Colonic mucosa (tissue), 4 donors: Measurements from ENCODE around the gene SCO1. TPM values are rescaled to one million over a fixed set of nuclear protein-coding genes. Genes with fewer than 3 reads are reported as not detected.

ENCODE experiments used
- DNase-seq: peaks from one replicate; pipeline ENCODE4 v3.0.0-alpha.2; 2020
- H3K27ac ChIP-seq: fragments of 200-600 bp; one replicate; pipeline ENCODE4 v1.8.0; 2021
- H3K27me3 ChIP-seq: fragments of 200-600 bp; one replicate; pipeline ENCODE4 v1.8.0; 2021
- H3K36me3 ChIP-seq: fragments of 200-600 bp; one replicate; pipeline ENCODE4 v1.8.0; 2021
- H3K4me1 ChIP-seq: fragments of 200-600 bp; one replicate; pipeline ENCODE4 v1.8.0; 2021; ENCODE audit warnings: mild to moderate bottlenecking
- H3K4me3 ChIP-seq: fragments of 200-600 bp; one replicate; pipeline ENCODE4 v1.8.0; 2021
- H3K9ac ChIP-seq, 2 donors: one replicate each; pipeline ENCODE4 v1.7.0; 2013; ENCODE audit warnings: control low read depth in 2 of 2, low read depth in 2 of 2, low read length in 2 of 2
- H3K9me3 ChIP-seq: fragments of 200-600 bp; one replicate; pipeline ENCODE4 v1.8.0; 2021
- CTCF ChIP-seq: fragments of 200-600 bp; IDR thresholded peaks from one replicate; pipeline ENCODE4 v1.8.0; 2022; ENCODE audit warnings: antibody characterized with exemption, mild to moderate bottlenecking
- intact Hi-C: fragments of 100-400 bp; cut with DNase I; formaldehyde crosslinking; loops from one replicate; pipeline ENCODE4 v1.14.1; 2022
- total RNA-seq, 2 donors: library from RNA; stranded (reverse); fragmentation: NEBNext Ultra II Directional in 1 of 2; extraction: Animal tissue kit (Norgen Biotek cat#: 25700) in 1 of 2; gene quantifications; one replicate each; pipeline ENCODE4 v1.2.1, GENCODE V29; 2021
- donor health status: healthy.
- donor health status: DM: no; HTN: no; CAD: no.
- donor health status: DM: no; HTN: no; CAD: no.

Gene SCO1
- 10 to 100 TPM; 41.8 to 54.7 TPM for total RNA-seq

GRCh38 chr17:10697092-10698081 is at the start of gene SCO1, which contains the start of gene ADPRM:
TSS of gene SCO1 (minus strand) at chr17:10697533. CDS start at chr17:10697507, 26 bp downstream.
TSS of gene ADPRM (plus strand) at chr17:10697594. CDS start at chr17:10704927, 7,333 bp downstream.
- Histone ChIP-seq H3K4me1 (peaks cover 9% of the 10 kb centered on the region), H3K9me3 (no peaks in the 10 kb centered on the region)
- intact Hi-C loops = no loop called here

GRCh38 chr17:10745231-10745630 is 47.9 kb upstream of the SCO1 start:
- no peaks in the 10 kb centered on the region for H3K4me1 ChIP-seq
- H3K27ac ChIP-seq = no peak overlapping the region
- no peaks in the 10 kb centered on the region for H3K27me3 ChIP-seq
- H3K9me3 ChIP-seq = no peaks in the 10 kb centered on the region
- H3K36me3 ChIP-seq = no peaks in the 10 kb centered on the region
- intact Hi-C loops = loop anchor here (10.0 kb wide), 1 partner anchor 400 kb away; no protein-coding TSS in a partner anchor
- no peak for TF ChIP-seq CTCF
- no peak for DNase-seq
- peak overlapping the region in 1 of 2 donors; percentile 13 for H3K9ac ChIP-seq
- no peak overlapping the region for H3K4me3 ChIP-seq

More at GRCh38 chr17:10697092-10698081, at the start of gene SCO1, which contains the start of gene ADPRM:
- peak; percentile 31 for TF ChIP-seq CTCF
- Histone ChIP-seq H3K27ac (peak within 1 kb of the TSS; percentile 97), H3K4me3 (peak within 1 kb of the TSS; percentile 98), H3K27me3 (no peaks in the 10 kb centered on the region), H3K9ac (peak within 1 kb of the TSS; percentile 90 to 94), H3K36me3 (no peaks in the 10 kb centered on the region)
- peak; percentile 97 for DNase-seq

GRCh38 chr17:10744501-10745000 is 47.2 kb upstream of the SCO1 start:
- no peaks in the 10 kb centered on the region for H3K9me3 ChIP-seq
- no peak for DNase-seq
- no peaks in the 10 kb centered on the region for H3K36me3 ChIP-seq
- no peak for TF ChIP-seq CTCF
- H3K4me1 ChIP-seq = no peaks in the 10 kb centered on the region
- no peaks in the 10 kb centered on the region for H3K27me3 ChIP-seq
- intact Hi-C loops = loop anchor here (10.0 kb wide), 1 partner anchor 400 kb away; no protein-coding TSS in a partner anchor
- H3K4me3 ChIP-seq = no peak overlapping the region
- no peak overlapping the region for H3K27ac ChIP-seq
- peak overlapping the region in 1 of 2 donors; percentile 13 for H3K9ac ChIP-seq

- intact Hi-C loops = loop anchor here (10.0 kb wide), 1 partner anchor 401 kb away; no protein-coding TSS in a partner anchor
Measured at GRCh38 chr17:10743316-10744009, 46.1 kb upstream of the SCO1 start.

More at GRCh38 chr17:10743316-10744009, 46.1 kb upstream of the SCO1 start:
- H3K36me3 ChIP-seq = no peaks in the 10 kb centered on the region
- no peak overlapping the region for H3K4me3 ChIP-seq
- no peaks in the 10 kb centered on the region for H3K27me3 ChIP-seq
- H3K9ac ChIP-seq = no peak overlapping the region
- DNase-seq = no peak
- no peak for TF ChIP-seq CTCF
- H3K4me1 ChIP-seq = no peaks in the 10 kb centered on the region
- no peaks in the 10 kb centered on the region for H3K9me3 ChIP-seq
- H3K27ac ChIP-seq = no peak overlapping the region
